Neural cell (in vitro differentiated cells): Measurements from ENCODE around the gene CNDP2. TPM values are rescaled to one million over a fixed set of nuclear protein-coding genes. Genes with fewer than 3 reads are reported as not detected.

Experiments used
- H2AFZ ChIP-seq: fragments of 200-600, 300-800 bp; sonication (generic), shearing (Covaris generic); 2 replicates; pipeline ENCODE4 v1.6.0; 2014; ENCODE audit warnings: low read depth, mild to moderate bottlenecking, antibody characterized with exemption, low read length, moderate library complexity
- H3F3A ChIP-seq: fragments of 200-600 bp; shearing (Covaris generic); 2 replicates; pipeline ENCODE4 v1.6.1; 2016; ENCODE audit warnings: mild to moderate bottlenecking, moderate library complexity, mixed read lengths, antibody characterized with exemption, low read length; ENCODE audit not compliant: insufficient read depth, poor library complexity, severe bottlenecking
- H3K27ac ChIP-seq: fragments of 200-600, 300-800 bp; sonication (generic), shearing (Covaris generic); 2 replicates; pipeline ENCODE4 v1.5.1; 2014; ENCODE audit warnings: mild to moderate bottlenecking, low read length, moderate library complexity
- H3K27me3 ChIP-seq: fragments of 300-800, 200-600 bp; sonication (generic), shearing (Covaris generic); 2 replicates; pipeline ENCODE4 v1.6.0; 2014; ENCODE audit warnings: mild to moderate bottlenecking, low read depth, low read length, moderate library complexity; ENCODE audit not compliant: insufficient read depth
- H3K36me3 ChIP-seq: fragments of 300-800, 200-600 bp; sonication (generic), shearing (Covaris generic); 2 replicates; pipeline ENCODE4 v1.5.1; 2014; ENCODE audit warnings: mild to moderate bottlenecking, antibody characterized with exemption, low read length, moderate library complexity; ENCODE audit not compliant: insufficient read depth
- H3K4me2 ChIP-seq: fragments of 300-800, 200-600 bp; sonication (generic), shearing (Covaris generic); 2 replicates; pipeline ENCODE4 v1.6.0; 2014; ENCODE audit warnings: mild to moderate bottlenecking, low read length
- H3K4me3 ChIP-seq: fragments of 300-800, 200-600 bp; sonication (generic), shearing (Covaris generic); 2 replicates; pipeline ENCODE4 v1.5.1; 2014; ENCODE audit warnings: mild to moderate bottlenecking, low read length, moderate library complexity
- H3K79me2 ChIP-seq: fragments of 200-600 bp; shearing (Covaris generic); replicated peaks from 2 replicates; pipeline ENCODE4 v1.6.0; 2014; ENCODE audit warnings: mild to moderate bottlenecking, low read length, moderate library complexity; ENCODE audit not compliant: insufficient read depth
- H3K9ac ChIP-seq: fragments of 300-800, 200-600 bp; sonication (generic), shearing (Covaris generic); 2 replicates; pipeline ENCODE4 v1.6.1; 2016; ENCODE audit warnings: mild to moderate bottlenecking, low read length, mixed read lengths
- H3K9me2 ChIP-seq: fragments of 200-600 bp; shearing (Covaris generic); 2 replicates; pipeline ENCODE4 v1.6.1; 2016; ENCODE audit warnings: mild to moderate bottlenecking, low read length, mixed read lengths; ENCODE audit not compliant: insufficient read depth
- H3K9me3 ChIP-seq: fragments of 200-600, 300-800 bp; sonication (generic), shearing (Covaris generic); 2 replicates; pipeline ENCODE4 v1.6.1; 2016; ENCODE audit warnings: mild to moderate bottlenecking, mixed run types, low read length, moderate library complexity, mixed read lengths
- H4K20me1 ChIP-seq: fragments of 200-600 bp; shearing (Covaris generic); 2 replicates; pipeline ENCODE4 v1.6.1; 2016; ENCODE audit warnings: mild to moderate bottlenecking, mixed run types; ENCODE audit not compliant: insufficient read depth
- EP300 ChIP-seq: fragments of 450-650 bp; conservative IDR thresholded peaks from 2 replicates; pipeline ENCODE4 v1.6.1; 2014; ENCODE audit warnings: antibody characterized with exemption, mild to moderate bottlenecking, moderate library complexity; ENCODE audit not compliant: poor library complexity, severe bottlenecking
- EZH2 ChIP-seq: fragments of 200-600, 300-800 bp; shearing (Covaris generic), sonication (generic); IDR thresholded peaks from 2 replicates; pipeline ENCODE4 v1.6.1; 2014; ENCODE audit warnings: antibody characterized with exemption, low read length, borderline replicate concordance, mild to moderate bottlenecking; ENCODE audit not compliant: insufficient read depth, poor library complexity, severe bottlenecking
- MXI1 ChIP-seq: fragments of 450-650 bp; conservative IDR thresholded peaks from 2 replicates; pipeline ENCODE4 v1.6.1; 2014; ENCODE audit warnings: antibody characterized with exemption, mild to moderate bottlenecking; ENCODE audit not compliant: poor library complexity, severe bottlenecking
- POLR2AphosphoS5 ChIP-seq: IDR thresholded peaks from 2 replicates; pipeline ENCODE4 v1.6.1; 2012
- RAD21 ChIP-seq: fragments of 450-650 bp; conservative IDR thresholded peaks from 2 replicates; pipeline ENCODE4 v1.6.1; 2014; ENCODE audit warnings: antibody characterized with exemption, mild to moderate bottlenecking, moderate library complexity
- SMC3 ChIP-seq: fragments of 450-650 bp; conservative IDR thresholded peaks from 2 replicates; pipeline ENCODE4 v1.6.1; 2014; ENCODE audit warnings: antibody characterized with exemption, mild to moderate bottlenecking, moderate library complexity; ENCODE audit not compliant: poor library complexity
- TAF1 ChIP-seq: IDR thresholded peaks from 2 replicates; pipeline ENCODE4 v1.6.1; 2012; ENCODE audit warnings: low read depth
- polyA plus RNA-seq: library from polyadenylated mRNA; depleted of rRNA; stranded (reverse); fragments of >200 nt; gene quantifications from 2 replicates; pipeline ENCODE4 v1.2.3, GENCODE V29; 2014
- TF ChIP-seq, protein P1 (sequence below): IDR thresholded peaks from 2 replicates; pipeline ENCODE4 v1.6.1; 2012; ENCODE audit warnings: borderline replicate concordance
- TF ChIP-seq, protein P2 (sequence below): fragments of 450-650 bp; IDR thresholded peaks from 2 replicates; pipeline ENCODE4 v1.5.1; 2014; ENCODE audit warnings: antibody characterized with exemption, mild to moderate bottlenecking, moderate library complexity; ENCODE audit not compliant: poor library complexity, severe bottlenecking

The CNDP2 gene
- polyA plus RNA-seq, 1 donor from 2014 or later: 35.7 TPM

DNA sequence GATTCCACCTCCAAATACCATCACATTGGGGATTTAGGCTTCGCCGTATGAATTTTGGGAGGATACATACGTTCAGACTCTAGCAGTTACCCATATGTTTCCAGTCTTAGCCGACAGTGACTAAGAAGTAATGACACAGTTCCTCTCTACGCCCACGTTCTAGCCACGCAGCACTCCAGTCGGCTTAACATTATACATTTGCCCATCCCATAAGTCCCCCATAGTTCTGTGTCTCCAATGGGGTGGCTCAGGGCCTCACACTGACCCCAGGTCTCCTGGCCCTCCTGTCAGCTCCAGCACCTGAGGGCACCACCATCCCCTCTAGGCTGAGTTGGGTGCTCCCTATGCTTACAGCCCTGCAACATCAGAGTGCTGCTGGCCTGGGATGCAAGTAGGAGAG is 18.4 kb upstream of the CNDP2 start:
- no peaks in the 10 kb centered on the region for H4K20me1 ChIP-seq
- H3K36me3 ChIP-seq: no peaks in the 10 kb centered on the region

DNA sequence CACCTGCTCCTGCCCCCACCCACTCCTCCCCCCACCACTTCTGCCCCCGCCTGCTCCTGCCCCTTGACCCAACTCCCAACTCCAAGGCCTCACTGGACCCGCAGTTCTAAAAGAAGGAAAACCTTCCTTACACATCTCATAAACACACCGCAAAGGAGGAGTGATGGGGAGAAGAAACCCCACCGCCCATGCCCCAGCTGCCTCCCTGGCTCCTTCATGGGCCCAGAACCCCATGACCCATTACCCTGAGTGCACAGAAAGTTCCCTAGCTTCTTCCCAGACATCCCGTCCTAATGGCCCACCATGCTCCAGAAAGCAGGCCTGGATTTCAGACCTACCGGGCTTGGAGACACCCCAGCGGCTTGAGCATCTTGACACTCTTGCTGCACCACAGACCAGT is 17.8 kb upstream of the CNDP2 start:
- H3K9ac ChIP-seq: no peak overlapping the region
- H4K20me1 ChIP-seq: no peaks in the 10 kb centered on the region
- no peak for TF ChIP-seq TAF1
- no peak for TF ChIP-seq EP300
- TF ChIP-seq RAD21: no peak
- TF ChIP-seq, protein P1, sequence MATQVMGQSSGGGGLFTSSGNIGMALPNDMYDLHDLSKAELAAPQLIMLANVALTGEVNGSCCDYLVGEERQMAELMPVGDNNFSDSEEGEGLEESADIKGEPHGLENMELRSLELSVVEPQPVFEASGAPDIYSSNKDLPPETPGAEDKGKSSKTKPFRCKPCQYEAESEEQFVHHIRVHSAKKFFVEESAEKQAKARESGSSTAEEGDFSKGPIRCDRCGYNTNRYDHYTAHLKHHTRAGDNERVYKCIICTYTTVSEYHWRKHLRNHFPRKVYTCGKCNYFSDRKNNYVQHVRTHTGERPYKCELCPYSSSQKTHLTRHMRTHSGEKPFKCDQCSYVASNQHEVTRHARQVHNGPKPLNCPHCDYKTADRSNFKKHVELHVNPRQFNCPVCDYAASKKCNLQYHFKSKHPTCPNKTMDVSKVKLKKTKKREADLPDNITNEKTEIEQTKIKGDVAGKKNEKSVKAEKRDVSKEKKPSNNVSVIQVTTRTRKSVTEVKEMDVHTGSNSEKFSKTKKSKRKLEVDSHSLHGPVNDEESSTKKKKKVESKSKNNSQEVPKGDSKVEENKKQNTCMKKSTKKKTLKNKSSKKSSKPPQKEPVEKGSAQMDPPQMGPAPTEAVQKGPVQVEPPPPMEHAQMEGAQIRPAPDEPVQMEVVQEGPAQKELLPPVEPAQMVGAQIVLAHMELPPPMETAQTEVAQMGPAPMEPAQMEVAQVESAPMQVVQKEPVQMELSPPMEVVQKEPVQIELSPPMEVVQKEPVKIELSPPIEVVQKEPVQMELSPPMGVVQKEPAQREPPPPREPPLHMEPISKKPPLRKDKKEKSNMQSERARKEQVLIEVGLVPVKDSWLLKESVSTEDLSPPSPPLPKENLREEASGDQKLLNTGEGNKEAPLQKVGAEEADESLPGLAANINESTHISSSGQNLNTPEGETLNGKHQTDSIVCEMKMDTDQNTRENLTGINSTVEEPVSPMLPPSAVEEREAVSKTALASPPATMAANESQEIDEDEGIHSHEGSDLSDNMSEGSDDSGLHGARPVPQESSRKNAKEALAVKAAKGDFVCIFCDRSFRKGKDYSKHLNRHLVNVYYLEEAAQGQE: no peak
- TF ChIP-seq MXI1: no peak
- no peak for TF ChIP-seq EZH2
- no peak for TF ChIP-seq SMC3
- TF ChIP-seq, protein P2, sequence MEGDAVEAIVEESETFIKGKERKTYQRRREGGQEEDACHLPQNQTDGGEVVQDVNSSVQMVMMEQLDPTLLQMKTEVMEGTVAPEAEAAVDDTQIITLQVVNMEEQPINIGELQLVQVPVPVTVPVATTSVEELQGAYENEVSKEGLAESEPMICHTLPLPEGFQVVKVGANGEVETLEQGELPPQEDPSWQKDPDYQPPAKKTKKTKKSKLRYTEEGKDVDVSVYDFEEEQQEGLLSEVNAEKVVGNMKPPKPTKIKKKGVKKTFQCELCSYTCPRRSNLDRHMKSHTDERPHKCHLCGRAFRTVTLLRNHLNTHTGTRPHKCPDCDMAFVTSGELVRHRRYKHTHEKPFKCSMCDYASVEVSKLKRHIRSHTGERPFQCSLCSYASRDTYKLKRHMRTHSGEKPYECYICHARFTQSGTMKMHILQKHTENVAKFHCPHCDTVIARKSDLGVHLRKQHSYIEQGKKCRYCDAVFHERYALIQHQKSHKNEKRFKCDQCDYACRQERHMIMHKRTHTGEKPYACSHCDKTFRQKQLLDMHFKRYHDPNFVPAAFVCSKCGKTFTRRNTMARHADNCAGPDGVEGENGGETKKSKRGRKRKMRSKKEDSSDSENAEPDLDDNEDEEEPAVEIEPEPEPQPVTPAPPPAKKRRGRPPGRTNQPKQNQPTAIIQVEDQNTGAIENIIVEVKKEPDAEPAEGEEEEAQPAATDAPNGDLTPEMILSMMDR: no peak
- no peak for TF ChIP-seq POLR2AphosphoS5
- H3K4me3 ChIP-seq: no peak overlapping the region
- no peaks in the 10 kb centered on the region for H3K9me2 ChIP-seq
- H2AFZ ChIP-seq: no peak overlapping the region
- H3K27ac ChIP-seq: no peak overlapping the region
- no peaks in the 10 kb centered on the region for H3K27me3 ChIP-seq
- H3K36me3 ChIP-seq: no peaks in the 10 kb centered on the region
- H3K4me2 ChIP-seq: no peak overlapping the region
- no peaks in the 10 kb centered on the region for H3K79me2 ChIP-seq
- H3K9me3 ChIP-seq: no peaks in the 10 kb centered on the region
- H3F3A ChIP-seq: no peaks in the 10 kb centered on the region

More for the DNA sequence above, 18.4 kb upstream of the CNDP2 start:
- no peak overlapping the region for H3K9ac ChIP-seq
- no peaks in the 10 kb centered on the region for H3K9me3 ChIP-seq
- H3F3A ChIP-seq: no peaks in the 10 kb centered on the region
- no peak overlapping the region for H3K27ac ChIP-seq
- TF ChIP-seq MXI1 (no peak), TAF1 (no peak), EZH2 (no peak)
- TF ChIP-seq, protein P1: no peak
- H3K4me3 ChIP-seq: no peak overlapping the region
- no peak overlapping the region for H2AFZ ChIP-seq
- no peak overlapping the region for H3K4me2 ChIP-seq
- H3K27me3 ChIP-seq: no peaks in the 10 kb centered on the region
- no peaks in the 10 kb centered on the region for H3K79me2 ChIP-seq
- no peaks in the 10 kb centered on the region for H3K9me2 ChIP-seq
